Central memory CD8-positive, alpha-beta T cell (primary cell): ENCODE data around the gene EEPD1.

Source experiments
- ATAC-seq: fragments of 150-1000 bp; cut with Tn5 transposase; replicated peaks from 2 replicates; pipeline ENCODE4 v1.10.0; 2022; ENCODE audit warnings: mild to moderate bottlenecking, moderate FRiP score, moderate number of reproducible peaks; ENCODE audit not compliant: poor library complexity, severe bottlenecking; ENCODE audit errors: extremely low read depth
- DNase-seq, 2 donors: peaks; one replicate each; pipeline ENCODE4 v3.0.0; 2021; ENCODE audit warnings: low spot score in 2 of 2
- H3K27ac Mint-ChIP-seq: one replicate; pipeline ENCODE4 v1.8.0; 2022; ENCODE audit warnings: low read depth, mild to moderate bottlenecking, moderate library complexity, mixed read lengths
- H3K27me3 Mint-ChIP-seq: one replicate; pipeline ENCODE4 v1.8.0; 2022; ENCODE audit warnings: mixed read lengths
- H3K36me3 Mint-ChIP-seq: one replicate; pipeline ENCODE4 v1.8.0; 2022; ENCODE audit warnings: mild to moderate bottlenecking, moderate library complexity, mixed read lengths; ENCODE audit not compliant: insufficient read depth
- H3K4me1 Mint-ChIP-seq: one replicate; pipeline ENCODE4 v1.8.0; 2022; ENCODE audit warnings: mixed read lengths
- H3K4me3 Mint-ChIP-seq: one replicate; pipeline ENCODE4 v1.8.0; 2022; ENCODE audit warnings: mild to moderate bottlenecking, moderate library complexity, mixed read lengths
- H3K9me3 Mint-ChIP-seq: one replicate; pipeline ENCODE4 v1.8.0; 2022; ENCODE audit warnings: mixed read lengths

EEPD1 gene

GRCh38 chr7:36208426-36208825 is 55.4 kb downstream of the EEPD1 start:
- no peaks in the 10 kb centered on the region for H3K9me3 Mint-ChIP-seq
- DNase-seq (no peak), ATAC-seq (no peak)
- no peaks in the 10 kb centered on the region for H3K4me1 Mint-ChIP-seq
- no peaks in the 10 kb centered on the region for H3K27me3 Mint-ChIP-seq
- H3K36me3 Mint-ChIP-seq: no peaks in the 10 kb centered on the region
- H3K4me3 Mint-ChIP-seq: no peak overlapping the region
- no peak overlapping the region for H3K27ac Mint-ChIP-seq

DNA sequence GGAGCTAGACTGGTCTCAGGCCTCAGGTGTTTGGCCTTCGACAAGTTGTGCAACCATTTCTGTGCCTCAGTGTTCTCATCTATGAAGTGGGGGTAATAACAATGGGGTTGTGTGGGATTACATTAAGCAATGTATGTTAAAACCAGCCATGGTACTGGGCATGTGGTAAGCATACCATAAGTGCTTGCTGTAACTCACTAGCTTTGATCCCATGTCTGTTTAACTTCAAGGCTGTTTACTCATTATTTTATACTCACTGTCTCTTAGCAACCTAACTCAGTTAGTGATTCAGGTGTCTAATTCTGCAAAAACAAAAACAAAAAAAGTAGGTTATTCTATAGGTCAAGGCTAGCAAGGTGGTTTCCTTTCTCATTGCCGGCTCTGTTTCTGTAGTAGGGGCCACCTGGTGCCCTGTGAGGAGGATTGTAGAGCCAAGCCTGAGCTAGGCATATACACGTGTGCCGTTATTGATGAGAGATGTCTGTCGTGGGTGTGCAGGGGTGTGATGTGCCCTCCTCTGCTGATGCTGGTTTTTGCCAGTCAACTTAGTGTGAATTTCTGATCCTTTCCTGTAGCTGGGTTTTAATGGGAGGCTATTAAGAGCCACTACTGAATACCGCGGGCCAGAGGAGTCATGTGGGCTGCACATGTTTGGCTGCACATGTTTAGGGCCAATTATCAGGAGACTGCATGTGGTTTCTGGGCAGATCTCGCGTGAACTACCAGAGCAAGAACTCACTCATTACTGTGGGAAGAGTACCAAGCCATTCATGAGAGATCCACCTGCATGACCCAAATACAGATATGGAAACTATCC is 56.2 kb downstream of the EEPD1 start:
- Mint-ChIP-seq H3K4me1 (no peaks in the 10 kb centered on the region), H3K4me3 (no peak overlapping the region), H3K36me3 (no peaks in the 10 kb centered on the region), H3K27me3 (no peaks in the 10 kb centered on the region), H3K9me3 (no peaks in the 10 kb centered on the region), H3K27ac (no peak overlapping the region)
- ATAC-seq (peak; percentile 66), DNase-seq (no peak)

GRCh38 chr7:36209814-36210183 is 56.7 kb downstream of the EEPD1 start:
- H3K9me3 Mint-ChIP-seq: no peaks in the 10 kb centered on the region
- H3K4me3 Mint-ChIP-seq: no peak overlapping the region
- H3K36me3 Mint-ChIP-seq: no peaks in the 10 kb centered on the region
- DNase-seq (no peak), ATAC-seq (no peak)
- H3K4me1 Mint-ChIP-seq: no peaks in the 10 kb centered on the region
- no peaks in the 10 kb centered on the region for H3K27me3 Mint-ChIP-seq
- no peak overlapping the region for H3K27ac Mint-ChIP-seq

- no peak for DNase-seq
- H3K27me3 Mint-ChIP-seq: no peaks in the 10 kb centered on the region
- H3K9me3 Mint-ChIP-seq: no peaks in the 10 kb centered on the region
- no peaks in the 10 kb centered on the region for H3K36me3 Mint-ChIP-seq
- no peak for ATAC-seq
- H3K4me1 Mint-ChIP-seq: no peaks in the 10 kb centered on the region
- no peak overlapping the region for H3K4me3 Mint-ChIP-seq
- no peak overlapping the region for H3K27ac Mint-ChIP-seq
Measured at GRCh38 chr7:36210291-36210922, 57.4 kb downstream of the EEPD1 start.

- H3K36me3 Mint-ChIP-seq: peaks cover 3% of the 10 kb centered on the region
- H3K4me1 Mint-ChIP-seq: no peaks in the 10 kb centered on the region
- H3K4me3 Mint-ChIP-seq: no peak overlapping the region
- ATAC-seq (no peak), DNase-seq (no peak)
- H3K27ac Mint-ChIP-seq: no peak overlapping the region
- no peaks in the 10 kb centered on the region for H3K9me3 Mint-ChIP-seq
- peaks cover 10% of the 10 kb centered on the region for H3K27me3 Mint-ChIP-seq
Measured at GRCh38 chr7:36214608-36215456, 61.8 kb downstream of the EEPD1 start.

DNA sequence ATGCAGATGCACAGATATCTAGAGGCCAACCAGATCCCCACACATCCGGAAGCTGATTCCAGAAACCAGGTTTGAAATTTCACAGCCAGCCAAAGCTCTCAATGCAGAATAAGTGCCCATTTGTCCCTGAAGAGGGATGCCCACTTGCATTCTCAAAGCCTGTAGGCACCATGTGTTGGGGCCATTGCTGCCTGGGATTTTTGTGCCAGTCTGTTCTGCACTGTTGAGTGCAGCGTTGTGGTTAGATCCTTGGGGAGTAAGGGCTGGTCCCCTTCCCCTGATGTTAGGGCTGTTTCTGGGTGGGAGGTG is 62.4 kb downstream of the EEPD1 start:
- Mint-ChIP-seq H3K27me3 (peaks cover 10% of the 10 kb centered on the region), H3K4me3 (no peak overlapping the region), H3K9me3 (no peaks in the 10 kb centered on the region), H3K27ac (no peak overlapping the region), H3K4me1 (no peaks in the 10 kb centered on the region), H3K36me3 (peaks cover 3% of the 10 kb centered on the region)
- DNase-seq: no peak
- no peak for ATAC-seq

DNA sequence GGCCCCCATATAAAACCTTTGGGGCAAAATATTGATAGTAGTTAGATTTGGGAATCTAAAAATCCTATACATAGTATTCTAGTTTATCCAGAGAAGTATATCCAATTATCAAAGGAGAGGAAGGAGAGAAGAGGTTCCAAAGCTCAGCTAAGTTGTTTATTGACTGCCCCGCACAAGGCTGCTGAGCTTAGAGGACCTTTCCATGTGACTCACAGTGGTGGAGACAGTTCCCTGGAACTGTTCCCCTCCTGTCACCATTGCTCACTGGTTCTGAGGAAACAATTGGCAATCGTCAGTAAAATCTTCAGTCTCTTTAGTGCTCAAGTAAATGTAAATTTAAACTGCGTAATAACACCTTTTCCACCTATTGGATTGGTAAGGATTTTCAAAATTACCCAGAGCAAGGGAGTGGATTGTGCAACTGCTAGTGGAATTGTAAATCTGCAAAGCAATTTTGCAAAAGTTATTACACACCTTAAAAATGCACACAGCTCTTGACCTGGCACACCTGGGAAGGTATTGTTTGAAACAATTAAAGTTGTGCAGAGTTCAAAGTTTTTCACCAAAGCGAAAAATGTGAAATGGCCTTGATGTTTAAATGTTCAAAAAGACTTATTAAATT is 63.1 kb downstream of the EEPD1 start:
- no peaks in the 10 kb centered on the region for H3K9me3 Mint-ChIP-seq

DNA sequence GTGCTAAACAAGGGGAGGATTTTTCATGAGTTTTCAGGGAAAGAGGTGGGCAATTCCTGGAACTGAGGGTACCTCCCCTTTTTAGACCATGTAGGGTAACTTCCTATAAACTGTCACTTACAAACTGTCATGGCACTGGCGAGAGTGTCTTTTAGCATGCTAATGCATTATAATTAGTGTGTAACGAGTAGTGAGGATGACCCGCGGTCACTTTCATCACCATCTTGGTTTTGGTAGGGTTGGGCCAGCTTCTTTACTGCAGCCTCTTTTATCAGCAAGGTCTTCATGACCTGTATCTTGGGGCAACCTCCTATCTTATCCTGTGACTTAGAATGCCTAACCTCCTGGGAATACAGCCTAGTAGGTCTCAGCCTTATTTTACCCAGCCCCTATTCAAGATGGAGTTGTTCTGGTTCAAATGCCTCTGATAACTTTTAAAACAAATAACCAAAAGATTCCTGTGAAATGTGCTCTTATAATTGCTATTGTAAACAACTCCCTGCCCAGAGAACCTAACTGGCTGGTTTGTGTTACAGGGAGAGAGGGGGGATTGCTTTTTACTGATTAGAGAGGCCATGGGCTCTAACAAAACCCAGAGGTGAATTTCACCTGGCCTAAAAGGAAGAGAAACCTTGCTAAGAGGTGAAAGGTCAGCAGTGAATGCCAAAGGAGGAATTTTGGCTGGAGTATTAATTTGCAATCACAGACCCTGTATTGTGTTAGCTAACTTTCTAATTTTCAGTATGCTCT is 64.3 kb downstream of the EEPD1 start:
- H3K36me3 Mint-ChIP-seq: peaks cover 3% of the 10 kb centered on the region
- H3K9me3 Mint-ChIP-seq: no peaks in the 10 kb centered on the region
- H3K27ac Mint-ChIP-seq: no peak overlapping the region
- ATAC-seq (no peak), DNase-seq (no peak)
- H3K27me3 Mint-ChIP-seq: peaks cover 10% of the 10 kb centered on the region
- H3K4me3 Mint-ChIP-seq: no peak overlapping the region
- H3K4me1 Mint-ChIP-seq: no peaks in the 10 kb centered on the region

More for the DNA sequence above, 63.1 kb downstream of the EEPD1 start:
- peaks cover 3% of the 10 kb centered on the region for H3K36me3 Mint-ChIP-seq
- H3K4me1 Mint-ChIP-seq: no peaks in the 10 kb centered on the region
- peaks cover 10% of the 10 kb centered on the region for H3K27me3 Mint-ChIP-seq
- H3K27ac Mint-ChIP-seq: no peak overlapping the region
- no peak overlapping the region for H3K4me3 Mint-ChIP-seq
- DNase-seq (no peak), ATAC-seq (no peak)

- H3K4me1 Mint-ChIP-seq: no peaks in the 10 kb centered on the region
- no peak for ATAC-seq
Measured at GRCh38 chr7:36217961-36218284, 64.9 kb downstream of the EEPD1 start.

GRCh38 chr7:36219429-36219828 is 66.4 kb downstream of the EEPD1 start:
- H3K27ac Mint-ChIP-seq: no peak overlapping the region
- no peak for ATAC-seq
- peaks cover 10% of the 10 kb centered on the region for H3K27me3 Mint-ChIP-seq
- H3K4me1 Mint-ChIP-seq: no peaks in the 10 kb centered on the region
- DNase-seq: no peak
- H3K9me3 Mint-ChIP-seq: no peaks in the 10 kb centered on the region
- no peak overlapping the region for H3K4me3 Mint-ChIP-seq
- H3K36me3 Mint-ChIP-seq: peaks cover 3% of the 10 kb centered on the region

More at GRCh38 chr7:36217961-36218284, 64.9 kb downstream of the EEPD1 start:
- Mint-ChIP-seq H3K27ac (no peak overlapping the region), H3K9me3 (no peaks in the 10 kb centered on the region), H3K27me3 (peaks cover 10% of the 10 kb centered on the region), H3K4me3 (no peak overlapping the region), H3K36me3 (peaks cover 3% of the 10 kb centered on the region)
- no peak for DNase-seq

- H3K9me3 Mint-ChIP-seq: no peaks in the 10 kb centered on the region
- no peak overlapping the region for H3K27ac Mint-ChIP-seq
Measured at GRCh38 chr7:36223851-36224250, 70.8 kb downstream of the EEPD1 start.

More at GRCh38 chr7:36223851-36224250, 70.8 kb downstream of the EEPD1 start:
- Mint-ChIP-seq H3K27me3 (peaks cover 7% of the 10 kb centered on the region), H3K36me3 (peaks cover 3% of the 10 kb centered on the region), H3K4me1 (no peaks in the 10 kb centered on the region), H3K4me3 (no peak overlapping the region)
- no peak for ATAC-seq
- DNase-seq: no peak
